GM10266 (cell line): ENCODE data around the gene HIGD2A.

Source experiments
- DNase-seq: peaks from one replicate; pipeline ENCODE4 v3.0.0; 2012; ENCODE audit errors: extremely low spot score
- CTCF ChIP-seq: IDR thresholded peaks from 2 replicates; pipeline ENCODE4 v1.5.1; 2012; ENCODE audit warnings: mild to moderate bottlenecking, low read depth; ENCODE audit not compliant: control insufficient read depth, insufficient read depth; ENCODE audit errors: missing control alignments

Gene HIGD2A

GRCh38 chr5:176413255-176413565 is 24.7 kb downstream of the HIGD2A start:
- no peak for DNase-seq
- TF ChIP-seq CTCF: no peak

DNA sequence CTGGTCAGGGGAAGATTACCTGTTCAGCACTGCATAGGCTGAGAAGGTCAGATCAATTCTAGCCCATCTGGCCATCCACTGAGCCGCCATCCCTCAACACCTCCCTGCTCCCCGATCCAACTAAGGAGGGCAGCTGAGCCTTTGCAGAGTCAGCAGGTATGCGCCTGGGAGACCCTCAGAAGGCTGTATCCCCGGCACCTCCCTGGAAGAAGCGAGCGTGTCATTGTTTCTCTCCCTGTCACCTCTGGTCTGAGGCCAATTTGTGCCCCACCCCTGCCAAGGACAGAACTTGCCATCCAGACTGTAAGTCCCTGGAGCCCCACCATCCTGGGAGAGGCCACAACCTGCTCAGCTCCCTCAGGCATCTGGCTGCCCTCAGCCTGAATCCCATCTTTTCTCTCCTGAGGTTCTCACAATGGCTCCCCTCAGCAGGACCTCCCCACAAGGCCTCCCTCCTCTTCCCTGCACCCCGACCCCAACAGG is 25.2 kb downstream of the HIGD2A start:
- TF ChIP-seq CTCF: no peak
- DNase-seq: no peak

GRCh38 chr5:176414704-176415103 is 26.2 kb downstream of the HIGD2A start:
- TF ChIP-seq CTCF: no peak
- no peak for DNase-seq

DNA sequence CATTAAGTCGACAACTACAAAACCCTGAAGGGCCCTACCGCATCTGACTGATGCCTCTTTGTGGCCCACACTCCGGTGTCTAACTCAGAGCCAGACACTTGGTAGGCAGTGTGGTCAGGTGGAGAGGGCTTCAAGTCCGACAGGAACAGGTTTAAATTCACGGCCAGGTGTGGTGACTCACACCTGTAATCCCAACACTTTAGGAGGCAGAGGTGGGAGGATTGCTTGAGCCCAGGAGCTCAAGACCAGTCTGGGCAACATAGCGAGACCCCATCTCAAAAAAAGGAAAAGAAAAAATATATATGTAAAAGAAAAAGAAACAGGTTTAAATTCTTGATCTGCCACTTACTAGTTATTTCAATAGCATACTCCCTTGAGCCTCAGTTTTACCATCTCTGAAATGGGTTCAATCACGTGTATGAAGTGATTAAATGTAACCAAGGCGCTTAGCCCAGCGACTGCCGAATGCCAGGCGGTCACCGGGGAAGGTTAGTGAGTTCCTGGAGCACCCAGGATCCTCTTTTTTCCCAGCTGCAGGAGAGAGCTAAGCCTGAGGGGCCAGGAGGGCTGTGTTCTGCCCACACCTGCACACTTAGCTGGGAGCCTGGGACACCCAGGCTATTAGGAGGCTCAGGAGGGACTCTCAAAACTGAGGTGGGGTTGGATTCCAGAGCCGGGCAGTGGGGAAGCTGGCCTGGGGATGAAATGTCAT is 26.8 kb downstream of the HIGD2A start:
- no peak for TF ChIP-seq CTCF
- peak; percentile 59 for DNase-seq

GRCh38 chr5:176415952-176416924 is 27.7 kb downstream of the HIGD2A start, which contains the start of gene CLTB:
Gene CLTB (minus strand): TSS chr5:176416539. CDS start chr5:176416363, 176 bp downstream.
- DNase-seq: peak; percentile 96

DNA sequence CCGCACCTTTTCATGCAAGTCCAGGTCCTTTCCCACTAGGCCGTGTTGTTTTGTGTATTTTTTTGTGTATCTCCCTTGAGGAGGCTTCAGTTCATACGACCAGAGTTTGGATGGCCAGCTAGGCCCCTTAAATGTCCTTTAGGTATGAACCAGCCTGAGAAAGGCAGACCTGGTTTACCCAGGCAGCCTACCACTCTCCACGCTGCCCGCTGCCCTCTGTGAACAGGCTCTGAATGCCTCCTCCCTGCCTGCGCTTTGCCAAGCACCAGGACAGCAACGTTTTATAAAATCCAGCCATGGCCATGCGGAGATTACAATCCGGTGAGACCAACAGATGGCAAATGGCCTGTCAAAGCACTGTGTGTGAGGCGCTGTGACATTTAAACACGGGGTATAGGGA is 28.4 kb downstream of the HIGD2A start:
- DNase-seq: no peak
- TF ChIP-seq CTCF: no peak

More at GRCh38 chr5:176415952-176416924, 27.7 kb downstream of the HIGD2A start, which contains the start of gene CLTB:
- peak; percentile 98 for TF ChIP-seq CTCF
